GM12891 (cell line): ENCODE data around the gene VPS13D.

Experiments
- POLR2AphosphoS5 ChIP-seq: IDR thresholded peaks from 2 replicates; pipeline ENCODE4 v1.6.1; 2011; ENCODE audit warnings: low read depth, low read length, control low read depth
- TAF1 ChIP-seq: IDR thresholded peaks from 2 replicates; pipeline ENCODE4 v1.6.1; 2011; ENCODE audit warnings: low read depth, low read length, control low read depth

DNA sequence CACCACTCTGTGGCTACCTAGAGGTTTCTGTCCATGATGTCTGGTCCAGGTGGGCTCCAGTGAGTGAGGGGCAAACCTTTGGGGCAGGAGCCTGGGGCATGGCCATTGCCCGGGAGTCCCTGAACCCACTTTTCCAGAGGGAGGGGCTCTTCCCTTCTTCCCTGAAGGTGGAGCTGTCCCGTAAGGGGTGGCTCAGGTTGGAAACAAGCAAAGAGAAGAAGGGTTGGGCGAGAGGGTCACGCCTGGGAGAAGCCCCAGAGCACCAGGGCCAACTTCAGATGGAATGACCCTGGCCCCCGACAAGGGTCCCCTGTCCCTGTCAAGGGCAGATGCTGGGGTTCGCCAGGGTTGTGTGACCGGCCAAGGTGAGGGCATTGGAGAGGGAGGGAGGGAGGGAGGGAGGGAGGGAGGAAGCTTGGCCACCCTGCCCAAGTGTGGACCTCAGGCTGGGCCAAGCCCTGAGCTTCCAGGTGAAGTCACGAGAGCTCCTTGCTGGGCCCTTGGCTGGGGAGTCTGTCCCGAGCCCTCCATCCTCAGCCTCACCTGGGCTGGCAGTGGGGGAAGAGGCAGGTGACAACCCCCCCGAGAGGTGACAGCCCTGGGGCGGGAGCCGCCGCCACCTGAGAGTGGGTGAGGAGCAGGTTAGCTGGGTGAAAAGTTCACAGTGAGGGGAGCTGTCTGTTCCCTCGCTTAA, 318.6 kb downstream of the VPS13D start:
- TF ChIP-seq POLR2AphosphoS5 (no peak), TAF1 (no peak)
